ENCODE measurements around the gene CCL25. TPM values are rescaled to one million over a fixed set of nuclear protein-coding genes. Genes with fewer than 3 reads are reported as not detected.

CCL25 gene
- total and polyA plus RNA-seq, 9 donors, result 0.18 to 45.5 (median 0.36) TPM; not detected in 4

- WGBS (ENCODE audit: insufficient coverage), result 91% methylated on average over 20 of the region's 20 CpGs
- Histone ChIP-seq H3K4me3 (ENCODE audit: low read length) (no peak overlapping the region), H3K36me3 (ENCODE audit: control insufficient read depth, insufficient read depth, low read length) (no peaks in the 10 kb centered on the region), H3K27ac (ENCODE audit: low read length) (no peak overlapping the region), H3K27me3 (ENCODE audit: control insufficient read depth, insufficient read depth, low read length) (no peaks in the 10 kb centered on the region), H3K9me3 (replicated peaks; ENCODE audit: control insufficient read depth, low read depth, low read length) (peaks cover 12% of the 10 kb centered on the region), H3K4me1 (ENCODE audit: control insufficient read depth, insufficient read depth, low read length) (no peaks in the 10 kb centered on the region)
- no peak for DNase-seq
These were observed 13.3 kb downstream of the CCL25 start for GRCh38 chr19:8065875-8066261.

GRCh38 chr19:8069096-8069973 is 16.8 kb downstream of the CCL25 start:
- peaks cover 1% of the 10 kb centered on the region for H3K27me3 ChIP-seq (ENCODE audit: control insufficient read depth, insufficient read depth, low read length)
- H3K4me1 ChIP-seq (ENCODE audit: control insufficient read depth, insufficient read depth, low read length), result no peaks in the 10 kb centered on the region
- no peak for DNase-seq
- peaks cover 8% of the 10 kb centered on the region for H3K36me3 ChIP-seq (ENCODE audit: control insufficient read depth, insufficient read depth, low read length)
- no peak overlapping the region for H3K27ac ChIP-seq (ENCODE audit: low read length)
- peaks cover 14% of the 10 kb centered on the region for H3K9me3 ChIP-seq (replicated peaks; ENCODE audit: control insufficient read depth, low read depth, low read length)
- 83% methylated on average over 9 of the region's 13 CpGs for WGBS (ENCODE audit: insufficient coverage)
- no peak overlapping the region for H3K4me3 ChIP-seq (ENCODE audit: low read length)

- no peak overlapping the region for H3K27ac ChIP-seq (ENCODE audit: low read length)
- peaks cover 17% of the 10 kb centered on the region for H3K9me3 ChIP-seq (replicated peaks; ENCODE audit: control insufficient read depth, low read depth, low read length)
- no peak overlapping the region for H3K4me3 ChIP-seq (ENCODE audit: low read length)
- no peak for DNase-seq
- H3K4me1 ChIP-seq (ENCODE audit: control insufficient read depth, insufficient read depth, low read length), result no peaks in the 10 kb centered on the region
- peaks cover 2% of the 10 kb centered on the region for H3K27me3 ChIP-seq (ENCODE audit: control insufficient read depth, insufficient read depth, low read length)
- peaks cover 13% of the 10 kb centered on the region for H3K36me3 ChIP-seq (ENCODE audit: control insufficient read depth, insufficient read depth, low read length)
- WGBS (ENCODE audit: insufficient coverage), result 87% methylated on average over 15 of the region's 15 CpGs
These were observed 19.4 kb downstream of the CCL25 start for GRCh38 chr19:8071912-8072311.

- DNase-seq, result no peak
- 91% methylated on average over 1 of the region's 1 CpG for WGBS (ENCODE audit: insufficient coverage)
These were observed 21.9 kb downstream of the CCL25 start for GRCh38 chr19:8074501-8074900.

GRCh38 chr19:8075158-8076074 is 22.9 kb downstream of the CCL25 start:
- H3K27me3 ChIP-seq (ENCODE audit: control insufficient read depth, insufficient read depth, low read length), result peaks cover 2% of the 10 kb centered on the region
- no peak overlapping the region for H3K4me3 ChIP-seq (ENCODE audit: low read length)
- peaks cover 5% of the 10 kb centered on the region for H3K9me3 ChIP-seq (replicated peaks; ENCODE audit: control insufficient read depth, low read depth, low read length)
- DNase-seq, result peak; percentile 34
- no peak overlapping the region for H3K27ac ChIP-seq (ENCODE audit: low read length)
- H3K36me3 ChIP-seq (ENCODE audit: control insufficient read depth, insufficient read depth, low read length), result peaks cover 16% of the 10 kb centered on the region
- 69% methylated on average over 6 of the region's 13 CpGs for WGBS (ENCODE audit: insufficient coverage)
- H3K4me1 ChIP-seq (ENCODE audit: control insufficient read depth, insufficient read depth, low read length), result no peaks in the 10 kb centered on the region

More at GRCh38 chr19:8074501-8074900, 21.9 kb downstream of the CCL25 start:
- Histone ChIP-seq H3K36me3 (ENCODE audit: control insufficient read depth, insufficient read depth, low read length) (peaks cover 13% of the 10 kb centered on the region), H3K4me1 (ENCODE audit: control insufficient read depth, insufficient read depth, low read length) (no peaks in the 10 kb centered on the region), H3K4me3 (ENCODE audit: low read length) (no peak overlapping the region), H3K27ac (ENCODE audit: low read length) (no peak overlapping the region), H3K9me3 (replicated peaks; ENCODE audit: control insufficient read depth, low read depth, low read length) (peaks cover 12% of the 10 kb centered on the region), H3K27me3 (ENCODE audit: control insufficient read depth, insufficient read depth, low read length) (peaks cover 2% of the 10 kb centered on the region)

GRCh38 chr19:8079988-8080387 is 27.4 kb downstream of the CCL25 start:
- no peak overlapping the region for H3K27ac ChIP-seq (ENCODE audit: low read length)
- no peaks in the 10 kb centered on the region for H3K4me1 ChIP-seq (ENCODE audit: control insufficient read depth, insufficient read depth, low read length)
- H3K27me3 ChIP-seq (ENCODE audit: control insufficient read depth, insufficient read depth, low read length), result no peaks in the 10 kb centered on the region
- H3K36me3 ChIP-seq (ENCODE audit: control insufficient read depth, insufficient read depth, low read length), result peaks cover 6% of the 10 kb centered on the region
- WGBS (ENCODE audit: insufficient coverage), result 94% methylated on average over 5 of the region's 6 CpGs
- H3K9me3 ChIP-seq (replicated peaks; ENCODE audit: control insufficient read depth, low read depth, low read length), result no peaks in the 10 kb centered on the region
- DNase-seq, result no peak
- H3K4me3 ChIP-seq (ENCODE audit: low read length), result no peak overlapping the region

GRCh38 chr19:8080832-8081231 is 28.3 kb downstream of the CCL25 start:
- H3K27me3 ChIP-seq (ENCODE audit: control insufficient read depth, insufficient read depth, low read length), result no peaks in the 10 kb centered on the region
- no peak overlapping the region for H3K4me3 ChIP-seq (ENCODE audit: low read length)
- H3K4me1 ChIP-seq (ENCODE audit: control insufficient read depth, insufficient read depth, low read length), result no peaks in the 10 kb centered on the region
- DNase-seq, result no peak
- WGBS (ENCODE audit: insufficient coverage), result 85% methylated on average over 11 of the region's 12 CpGs
- H3K27ac ChIP-seq (ENCODE audit: low read length), result no peak overlapping the region
- H3K36me3 ChIP-seq (ENCODE audit: control insufficient read depth, insufficient read depth, low read length), result peaks cover 3% of the 10 kb centered on the region
- H3K9me3 ChIP-seq (replicated peaks; ENCODE audit: control insufficient read depth, low read depth, low read length), result no peaks in the 10 kb centered on the region

GRCh38 chr19:8081569-8082550 is 29.3 kb downstream of the CCL25 start:
- Histone ChIP-seq H3K27ac (ENCODE audit: low read length) (no peak overlapping the region), H3K4me3 (ENCODE audit: low read length) (no peak overlapping the region), H3K9me3 (replicated peaks; ENCODE audit: control insufficient read depth, low read depth, low read length) (no peaks in the 10 kb centered on the region), H3K27me3 (ENCODE audit: control insufficient read depth, insufficient read depth, low read length) (no peaks in the 10 kb centered on the region), H3K4me1 (ENCODE audit: control insufficient read depth, insufficient read depth, low read length) (no peaks in the 10 kb centered on the region), H3K36me3 (ENCODE audit: control insufficient read depth, insufficient read depth, low read length) (peaks cover 3% of the 10 kb centered on the region)
- WGBS (ENCODE audit: insufficient coverage), result 77% methylated on average over 7 of the region's 11 CpGs
- no peak for DNase-seq

- Histone ChIP-seq H3K9me3 (replicated peaks; ENCODE audit: control insufficient read depth, low read depth, low read length) (peaks cover 2% of the 10 kb centered on the region), H3K4me3 (ENCODE audit: low read length) (no peak overlapping the region), H3K27me3 (ENCODE audit: control insufficient read depth, insufficient read depth, low read length) (no peaks in the 10 kb centered on the region), H3K4me1 (ENCODE audit: control insufficient read depth, insufficient read depth, low read length) (no peaks in the 10 kb centered on the region), H3K27ac (ENCODE audit: low read length) (no peak overlapping the region), H3K36me3 (ENCODE audit: control insufficient read depth, insufficient read depth, low read length) (peaks cover 8% of the 10 kb centered on the region)
- 85% methylated on average over 9 of the region's 12 CpGs for WGBS (ENCODE audit: insufficient coverage)
- DNase-seq, result no peak
These were observed 30.6 kb downstream of the CCL25 start for GRCh38 chr19:8083141-8083540.

Data from muscle of leg (tissue), 11 donors.